Astrocyte (in vitro differentiated cells and primary cell): ENCODE measurements around the gene SULT1A2.
"Not testable (repeated sequence)": the region's sequence is repeated elsewhere in the genome, so short reads cannot be mapped to it uniquely, and the experiment has no call there.

Experiments
- EZH2 ChIP-seq: IDR thresholded peaks from 2 replicates; pipeline ENCODE4 v1.6.1; 2012; ENCODE audit warnings: mild to moderate bottlenecking, low read length, inconsistent platforms; ENCODE audit not compliant: insufficient read depth
- TF ChIP-seq, protein P1 (sequence below): IDR thresholded peaks from 2 replicates; pipeline ENCODE4 v1.5.1; 2011; ENCODE audit warnings: low read depth, mild to moderate bottlenecking, inconsistent platforms, low read length, moderate library complexity; ENCODE audit not compliant: insufficient read depth

GRCh38 chr16:28600965-28601364, 4.1 kb upstream of the SULT1A2 start:
- TF ChIP-seq, protein P1, sequence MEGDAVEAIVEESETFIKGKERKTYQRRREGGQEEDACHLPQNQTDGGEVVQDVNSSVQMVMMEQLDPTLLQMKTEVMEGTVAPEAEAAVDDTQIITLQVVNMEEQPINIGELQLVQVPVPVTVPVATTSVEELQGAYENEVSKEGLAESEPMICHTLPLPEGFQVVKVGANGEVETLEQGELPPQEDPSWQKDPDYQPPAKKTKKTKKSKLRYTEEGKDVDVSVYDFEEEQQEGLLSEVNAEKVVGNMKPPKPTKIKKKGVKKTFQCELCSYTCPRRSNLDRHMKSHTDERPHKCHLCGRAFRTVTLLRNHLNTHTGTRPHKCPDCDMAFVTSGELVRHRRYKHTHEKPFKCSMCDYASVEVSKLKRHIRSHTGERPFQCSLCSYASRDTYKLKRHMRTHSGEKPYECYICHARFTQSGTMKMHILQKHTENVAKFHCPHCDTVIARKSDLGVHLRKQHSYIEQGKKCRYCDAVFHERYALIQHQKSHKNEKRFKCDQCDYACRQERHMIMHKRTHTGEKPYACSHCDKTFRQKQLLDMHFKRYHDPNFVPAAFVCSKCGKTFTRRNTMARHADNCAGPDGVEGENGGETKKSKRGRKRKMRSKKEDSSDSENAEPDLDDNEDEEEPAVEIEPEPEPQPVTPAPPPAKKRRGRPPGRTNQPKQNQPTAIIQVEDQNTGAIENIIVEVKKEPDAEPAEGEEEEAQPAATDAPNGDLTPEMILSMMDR: not testable (repeated sequence)
- not testable (repeated sequence) for TF ChIP-seq EZH2
